GM12875 (cell line): Measurements from ENCODE around the gene STMN3.

ENCODE experiments used
- H3K4me3 ChIP-seq: one replicate; pipeline ENCODE4 v1.5.1; 2011; ENCODE audit warnings: low read depth, low read length, control low read depth
- CTCF ChIP-seq: IDR thresholded peaks from 2 replicates; pipeline ENCODE4 v1.5.1; 2011; ENCODE audit warnings: low read depth, mild to moderate bottlenecking, control low read depth, inconsistent platforms, low read length, moderate library complexity, borderline replicate concordance; ENCODE audit not compliant: insufficient read depth

STMN3 gene

DNA sequence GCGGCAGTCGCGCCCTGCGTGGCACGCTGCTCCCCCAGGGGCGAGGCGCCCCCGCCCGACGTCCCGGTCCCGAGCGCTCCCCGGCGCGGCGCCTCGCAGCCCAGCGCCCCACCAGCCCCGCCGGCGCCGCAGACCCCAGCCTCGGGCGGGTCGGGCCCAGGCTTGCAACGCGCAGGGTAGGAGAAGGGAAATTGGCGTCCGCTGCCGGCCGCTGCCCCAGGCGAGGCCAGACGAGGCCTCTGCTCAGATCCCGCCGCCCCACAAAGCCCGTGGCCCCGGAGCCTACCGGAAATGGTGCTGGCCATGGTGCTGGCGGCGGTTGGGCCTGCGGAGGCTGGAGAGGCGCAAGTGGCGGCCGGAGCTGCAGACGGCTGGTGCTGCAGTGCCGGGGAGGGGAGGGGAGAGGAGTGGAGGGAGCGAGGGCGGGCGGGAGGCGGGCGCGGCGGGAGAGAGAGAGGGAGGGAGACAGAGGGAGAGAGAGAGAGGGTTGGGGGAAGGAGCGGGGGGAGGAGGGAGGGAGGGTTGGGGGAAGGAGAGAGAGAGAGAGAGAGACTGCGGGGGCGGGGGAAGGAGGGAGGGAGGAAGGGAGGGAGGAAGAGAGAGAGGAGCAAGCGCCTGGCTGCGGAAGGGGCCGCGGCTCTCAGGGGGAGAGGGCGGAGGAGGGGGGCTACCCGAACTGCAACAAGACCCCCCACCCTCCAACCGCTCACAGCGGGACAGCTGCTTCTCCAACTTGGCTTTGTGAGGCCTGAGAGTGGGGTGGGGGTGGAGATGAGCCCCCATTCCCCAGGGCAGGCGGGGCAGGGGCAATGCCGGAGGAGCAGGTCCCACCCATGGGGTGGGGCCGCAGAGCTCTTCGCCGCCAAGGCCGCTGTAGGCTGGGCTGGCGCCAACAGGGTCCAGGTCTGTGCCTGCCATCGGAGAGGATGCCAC lies at the start of gene STMN3:
Gene STMN3, minus strand, starts transcription at position 384 of the 933 bp plus-strand sequence. Its CDS starts 79 bp downstream, at position 305.
- no peak for TF ChIP-seq CTCF
- no peak within 1 kb of the TSS for H3K4me3 ChIP-seq

- TF ChIP-seq CTCF, result no peak
- H3K4me3 ChIP-seq, result no peak overlapping the region
Measured at GRCh38 chr20:63702036-63702665, 48.9 kb upstream of the STMN3 start.

- no peak overlapping the region for H3K4me3 ChIP-seq
- TF ChIP-seq CTCF, result no peak
Measured at GRCh38 chr20:63701329-63702035, 48.3 kb upstream of the STMN3 start.

- no peak overlapping the region for H3K4me3 ChIP-seq
- no peak for TF ChIP-seq CTCF
Measured at GRCh38 chr20:63701051-63701328, 47.8 kb upstream of the STMN3 start.

GRCh38 chr20:63700199-63701050 lies 47.2 kb upstream of the STMN3 start:
- H3K4me3 ChIP-seq, result no peak overlapping the region
- TF ChIP-seq CTCF, result no peak

- TF ChIP-seq CTCF, result no peak
- H3K4me3 ChIP-seq, result no peak overlapping the region
Measured at GRCh38 chr20:63699466-63700198, 46.4 kb upstream of the STMN3 start.
